LNCaP clone FGC (cell line): ENCODE measurements around the gene SMG9.
"Not testable (repeated sequence)": the region's sequence is repeated elsewhere in the genome, so short reads cannot be mapped to it uniquely, and the experiment has no call there.

Source experiments
- DNase-seq: peaks from one replicate; pipeline ENCODE4 v3.0.0-alpha.2; 2011; ENCODE audit warnings: low read depth
- H3K4me3 ChIP-seq: 2 replicates; pipeline ENCODE4 v1.5.1; 2011; ENCODE audit warnings: mild to moderate bottlenecking, low read depth, low read length, control low read depth
- CTCF ChIP-seq: IDR thresholded peaks from 2 replicates; pipeline ENCODE4 v1.5.1; 2012; ENCODE audit warnings: mild to moderate bottlenecking; ENCODE audit not compliant: control insufficient read depth, insufficient read depth; ENCODE audit errors: extremely low read depth

Gene SMG9

DNA sequence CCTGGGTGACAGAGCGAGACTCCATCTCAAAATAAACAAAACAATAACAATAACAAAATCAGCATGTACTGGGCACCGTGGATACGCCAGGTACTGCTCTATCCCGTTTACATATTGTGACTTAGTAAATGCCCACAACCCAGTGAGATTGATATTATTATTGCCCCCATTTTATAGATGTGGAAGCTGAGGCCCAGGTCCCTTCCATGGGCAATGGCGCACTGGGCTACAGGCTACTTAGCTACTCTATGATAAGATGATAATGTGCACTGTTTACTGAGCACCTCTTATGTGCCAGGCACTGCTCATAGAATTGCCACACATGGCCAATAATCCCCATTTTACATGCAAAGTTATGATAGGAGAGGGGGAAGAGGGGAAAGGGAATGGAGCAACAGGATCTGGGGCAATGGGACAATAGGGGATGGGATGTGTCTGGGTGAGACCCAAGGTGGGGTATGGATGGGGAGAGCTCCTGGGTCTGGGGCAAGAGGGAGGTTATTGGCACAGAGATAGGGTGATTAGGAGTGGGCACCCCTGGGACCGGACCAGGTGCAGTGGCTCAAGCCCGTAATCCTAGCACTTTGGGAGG is 20.6 kb upstream of the SMG9 start:
- H3K4me3 ChIP-seq: no peak overlapping the region
- no peak for TF ChIP-seq CTCF
- DNase-seq: no peak

GRCh38 chr19:43774940-43775258 is 20.1 kb upstream of the SMG9 start:
- not testable (repeated sequence) for H3K4me3 ChIP-seq, DNase-seq

DNA sequence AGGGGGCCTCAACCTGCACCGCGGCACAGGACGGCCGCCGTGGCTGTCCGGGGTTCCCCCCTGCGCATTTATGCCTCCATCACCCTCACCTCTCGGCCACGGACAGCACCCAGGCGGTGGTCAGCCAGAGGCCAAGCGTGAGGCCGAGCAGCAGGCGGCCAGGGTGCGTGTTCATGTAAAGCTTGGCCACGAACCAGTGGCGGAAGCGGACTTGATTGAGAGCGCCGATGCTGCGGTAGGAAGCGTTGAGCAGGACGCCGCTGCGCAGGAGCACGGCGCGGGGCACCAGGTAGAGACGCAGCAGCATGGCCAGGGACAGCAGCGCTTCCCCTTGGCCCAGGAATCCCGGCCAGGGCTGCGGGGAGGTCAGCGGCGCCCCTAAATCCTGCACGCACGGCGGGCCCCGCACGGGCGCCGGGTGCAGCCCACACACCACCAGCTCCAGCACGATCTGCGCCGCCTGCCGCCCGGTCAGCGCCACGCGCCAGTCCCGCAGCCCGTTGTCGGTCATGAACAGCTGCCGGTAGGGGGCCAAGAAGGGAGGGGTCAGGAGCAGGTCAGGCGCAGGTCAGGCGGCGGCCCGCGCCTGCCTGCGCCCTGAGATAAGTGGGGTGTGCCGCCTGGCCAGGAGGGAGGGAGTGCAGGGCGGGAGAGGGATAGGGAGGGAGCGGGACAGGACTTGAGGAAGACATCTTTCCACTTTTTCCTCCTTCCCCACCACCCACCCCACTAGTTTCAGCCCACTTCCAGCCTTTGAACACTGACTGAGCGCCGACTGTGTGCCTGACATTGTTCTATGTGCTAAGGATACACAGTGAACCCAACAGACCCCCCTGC is 19.6 kb upstream of the SMG9 start:
- no peak for DNase-seq
- H3K4me3 ChIP-seq: no peak overlapping the region
- no peak for TF ChIP-seq CTCF

DNA sequence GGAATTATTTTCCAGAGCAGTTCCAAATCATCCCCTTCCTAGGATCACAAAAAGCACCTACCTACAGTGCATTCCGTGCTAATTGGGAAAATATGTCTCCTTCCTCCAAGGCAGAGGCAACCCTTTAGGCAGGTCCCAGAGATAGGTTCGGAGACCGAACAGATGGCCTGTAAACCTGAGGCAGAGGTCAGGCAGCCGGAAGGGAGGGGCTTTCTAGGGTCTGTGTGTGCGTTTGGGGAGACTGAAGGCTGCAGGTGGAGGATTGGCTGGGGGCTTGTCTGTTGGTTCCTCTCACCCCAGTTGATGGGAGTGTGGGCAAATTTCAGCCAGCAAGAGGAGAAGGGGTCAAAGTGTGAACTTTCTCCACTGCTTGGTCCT is 19.0 kb upstream of the SMG9 start:
- no peak for DNase-seq
- H3K4me3 ChIP-seq: no peak overlapping the region
- no peak for TF ChIP-seq CTCF

- TF ChIP-seq CTCF: no peak
- no peak for DNase-seq
- H3K4me3 ChIP-seq: no peak overlapping the region
Observed at GRCh38 chr19:43769256-43769655, 14.5 kb upstream of the SMG9 start.

DNA sequence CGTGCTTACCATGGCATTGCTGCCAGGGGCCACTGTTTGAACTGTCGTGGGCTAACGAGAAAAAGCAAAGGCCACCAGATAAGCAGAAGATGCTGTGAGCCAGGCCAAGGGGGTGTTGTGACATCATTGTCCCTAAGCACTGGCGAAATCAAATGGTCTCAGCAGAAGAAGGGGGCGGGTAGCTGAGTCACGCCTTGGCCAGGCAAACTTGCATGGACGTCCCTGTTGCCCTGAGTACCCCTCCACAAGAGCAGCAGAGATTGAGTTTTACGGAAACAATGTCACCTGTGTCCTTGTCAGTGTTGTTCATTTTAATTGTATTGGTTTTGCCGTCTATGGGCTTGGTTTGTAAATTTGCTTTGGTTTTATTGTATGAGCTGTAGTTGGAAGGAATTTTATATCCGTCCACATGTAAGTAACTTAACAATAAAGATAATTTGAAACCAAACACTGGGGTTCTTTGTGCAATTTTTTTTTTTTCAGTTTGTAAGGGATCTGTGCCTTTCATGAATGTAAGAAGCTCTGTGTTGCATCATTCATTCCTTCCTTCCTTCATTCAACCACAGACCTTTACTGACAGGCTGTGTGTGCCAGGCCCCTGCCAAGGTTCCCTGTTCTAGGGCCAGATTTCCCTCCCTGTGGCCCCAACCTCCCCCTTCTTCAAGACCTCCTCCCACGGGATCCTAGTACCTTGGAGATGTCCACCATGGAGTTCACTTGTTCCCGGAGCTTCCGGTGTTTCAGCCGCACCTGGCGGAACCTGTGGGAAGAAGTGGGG is 13.7 kb upstream of the SMG9 start:
- no peak for TF ChIP-seq CTCF
- H3K4me3 ChIP-seq: no peak overlapping the region
- no peak for DNase-seq

DNA sequence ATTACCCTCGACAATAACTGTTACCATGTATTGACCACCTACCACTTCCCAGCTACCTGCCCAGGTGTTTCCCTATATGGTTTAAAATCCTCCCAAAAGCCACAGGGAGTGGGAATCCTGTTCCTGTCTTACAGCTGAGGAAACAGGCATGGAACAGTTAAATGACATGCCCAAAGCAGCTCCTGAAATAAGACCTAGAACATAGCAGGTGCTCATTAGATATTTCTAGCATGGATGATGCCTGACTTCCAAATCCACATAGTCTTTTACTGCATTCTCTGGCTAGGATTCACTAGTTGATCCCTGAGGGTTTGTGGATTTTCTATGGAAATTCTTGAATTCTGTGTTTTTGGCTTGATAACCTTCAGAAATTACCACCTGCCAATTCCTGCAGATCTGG is 13.1 kb upstream of the SMG9 start:
- no peak overlapping the region for H3K4me3 ChIP-seq
- no peak for TF ChIP-seq CTCF
- DNase-seq: no peak
